OCI-LY1 (cell line): ENCODE data around the gene KCTD8.

ENCODE experiments used
- H2AFZ ChIP-seq: fragments of 200-600 bp; sonication (generic), shearing (Covaris generic); 2 replicates; pipeline ENCODE4 v1.6.0; 2014; ENCODE audit warnings: antibody characterized with exemption, mild to moderate bottlenecking, low read length
- H3F3A ChIP-seq: fragments of 200-600 bp; sonication (generic), shearing (Covaris generic); 2 replicates; pipeline ENCODE4 v1.6.0; 2014; ENCODE audit warnings: mild to moderate bottlenecking, antibody characterized with exemption, low read length, moderate library complexity; ENCODE audit not compliant: insufficient read depth
- H3K27ac ChIP-seq: fragments of 200-600 bp; sonication (generic); 2 replicates; pipeline ENCODE4 v1.5.1; 2014; ENCODE audit warnings: low read length, mixed run types, mild to moderate bottlenecking, low read depth; ENCODE audit not compliant: poor library complexity, severe bottlenecking
- H3K27me3 ChIP-seq: fragments of 200-600 bp; sonication (generic); 2 replicates; pipeline ENCODE4 v1.6.0; 2014; ENCODE audit warnings: antibody characterized with exemption, mild to moderate bottlenecking, low read length, moderate library complexity; ENCODE audit not compliant: insufficient read depth
- H3K36me3 ChIP-seq: fragments of 200-600 bp; sonication (generic); 2 replicates; pipeline ENCODE4 v1.6.1; 2014; ENCODE audit warnings: mild to moderate bottlenecking, antibody characterized with exemption, low read length, moderate library complexity, mixed read lengths; ENCODE audit not compliant: insufficient read depth
- H3K4me1 ChIP-seq: fragments of 200-600 bp; sonication (generic); 2 replicates; pipeline ENCODE4 v1.5.1; 2014; ENCODE audit warnings: mild to moderate bottlenecking, low read length, moderate library complexity; ENCODE audit not compliant: insufficient read depth, severe bottlenecking
- H3K4me2 ChIP-seq: fragments of 200-600 bp; sonication (generic), shearing (Covaris generic); 2 replicates; pipeline ENCODE4 v1.6.1; 2014; ENCODE audit warnings: low read length
- H3K4me3 ChIP-seq: fragments of 200-600 bp; sonication (generic); 2 replicates; pipeline ENCODE4 v1.5.1; 2014; ENCODE audit warnings: low read length, low read depth, mild to moderate bottlenecking, mixed read lengths; ENCODE audit not compliant: poor library complexity, severe bottlenecking
- H3K79me2 ChIP-seq: fragments of 200-600 bp; shearing (Covaris generic); 2 replicates; pipeline ENCODE4 v1.6.1; 2016; ENCODE audit warnings: mixed run types, low read length, mixed read lengths; ENCODE audit not compliant: insufficient read depth
- H3K9ac ChIP-seq: fragments of 200-600 bp; sonication (generic), shearing (Covaris generic); 2 replicates; pipeline ENCODE4 v1.6.1; 2014; ENCODE audit warnings: mild to moderate bottlenecking, low read length, mixed read lengths
- H3K9me2 ChIP-seq: fragments of 200-600 bp; sonication (generic), shearing (Covaris generic); 2 replicates; pipeline ENCODE4 v1.6.1; 2014; ENCODE audit warnings: low read depth, mild to moderate bottlenecking, low read length, mixed read lengths
- H3K9me3 ChIP-seq: fragments of 200-600 bp; shearing (Covaris generic); 2 replicates; pipeline ENCODE4 v1.6.1; 2014; ENCODE audit warnings: low read length, mixed read lengths
- H4K20me1 ChIP-seq: fragments of 200-600 bp; sonication (generic), shearing (Covaris generic); 2 replicates; pipeline ENCODE4 v1.6.0; 2016; ENCODE audit warnings: mild to moderate bottlenecking, low read length; ENCODE audit not compliant: insufficient read depth
- EZH2 ChIP-seq: fragments of 200-600 bp; sonication (generic), shearing (Covaris generic); IDR thresholded peaks from 2 replicates; pipeline ENCODE4 v1.8.0; 2017; ENCODE audit warnings: borderline replicate concordance, mixed run types, mild to moderate bottlenecking, antibody characterized with exemption, low read length, moderate library complexity, mixed read lengths
- TF ChIP-seq, protein P1 (sequence below): fragments of 200-600 bp; sonication (generic), shearing (Covaris generic); IDR thresholded peaks from 2 replicates; pipeline ENCODE4 v1.5.1; 2017; ENCODE audit warnings: mild to moderate bottlenecking, antibody characterized with exemption, low read length, moderate library complexity, mixed read lengths

The KCTD8 gene

GRCh38 chr4:44231006-44231405, 217.6 kb downstream of the KCTD8 start:
- Histone ChIP-seq H3F3A (no peaks in the 10 kb centered on the region), H3K27me3 (no peaks in the 10 kb centered on the region), H4K20me1 (no peaks in the 10 kb centered on the region), H3K4me1 (no peaks in the 10 kb centered on the region), H3K36me3 (no peaks in the 10 kb centered on the region), H3K4me2 (no peak overlapping the region), H3K9me2 (no peaks in the 10 kb centered on the region), H2AFZ (no peak overlapping the region), H3K9me3 (no peaks in the 10 kb centered on the region), H3K79me2 (no peaks in the 10 kb centered on the region), H3K27ac (no peak overlapping the region), H3K9ac (no peak overlapping the region), H3K4me3 (no peak overlapping the region)
- TF ChIP-seq, protein P1, sequence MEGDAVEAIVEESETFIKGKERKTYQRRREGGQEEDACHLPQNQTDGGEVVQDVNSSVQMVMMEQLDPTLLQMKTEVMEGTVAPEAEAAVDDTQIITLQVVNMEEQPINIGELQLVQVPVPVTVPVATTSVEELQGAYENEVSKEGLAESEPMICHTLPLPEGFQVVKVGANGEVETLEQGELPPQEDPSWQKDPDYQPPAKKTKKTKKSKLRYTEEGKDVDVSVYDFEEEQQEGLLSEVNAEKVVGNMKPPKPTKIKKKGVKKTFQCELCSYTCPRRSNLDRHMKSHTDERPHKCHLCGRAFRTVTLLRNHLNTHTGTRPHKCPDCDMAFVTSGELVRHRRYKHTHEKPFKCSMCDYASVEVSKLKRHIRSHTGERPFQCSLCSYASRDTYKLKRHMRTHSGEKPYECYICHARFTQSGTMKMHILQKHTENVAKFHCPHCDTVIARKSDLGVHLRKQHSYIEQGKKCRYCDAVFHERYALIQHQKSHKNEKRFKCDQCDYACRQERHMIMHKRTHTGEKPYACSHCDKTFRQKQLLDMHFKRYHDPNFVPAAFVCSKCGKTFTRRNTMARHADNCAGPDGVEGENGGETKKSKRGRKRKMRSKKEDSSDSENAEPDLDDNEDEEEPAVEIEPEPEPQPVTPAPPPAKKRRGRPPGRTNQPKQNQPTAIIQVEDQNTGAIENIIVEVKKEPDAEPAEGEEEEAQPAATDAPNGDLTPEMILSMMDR = no peak
- TF ChIP-seq EZH2 = no peak

- H3K9me2 ChIP-seq = no peaks in the 10 kb centered on the region
- H3K27me3 ChIP-seq = no peaks in the 10 kb centered on the region
- H3K4me3 ChIP-seq = no peak overlapping the region
- H3K9ac ChIP-seq = no peak overlapping the region
- TF ChIP-seq EZH2 = no peak
- H3K79me2 ChIP-seq = no peaks in the 10 kb centered on the region
- H3K4me2 ChIP-seq = no peak overlapping the region
- H3K36me3 ChIP-seq = no peaks in the 10 kb centered on the region
- no peaks in the 10 kb centered on the region for H3K4me1 ChIP-seq
- H2AFZ ChIP-seq = no peak overlapping the region
- H3K27ac ChIP-seq = no peak overlapping the region
- H4K20me1 ChIP-seq = no peaks in the 10 kb centered on the region
- H3F3A ChIP-seq = no peaks in the 10 kb centered on the region
- no peaks in the 10 kb centered on the region for H3K9me3 ChIP-seq
These were observed 220.3 kb downstream of the KCTD8 start for GRCh38 chr4:44228326-44228725.

DNA sequence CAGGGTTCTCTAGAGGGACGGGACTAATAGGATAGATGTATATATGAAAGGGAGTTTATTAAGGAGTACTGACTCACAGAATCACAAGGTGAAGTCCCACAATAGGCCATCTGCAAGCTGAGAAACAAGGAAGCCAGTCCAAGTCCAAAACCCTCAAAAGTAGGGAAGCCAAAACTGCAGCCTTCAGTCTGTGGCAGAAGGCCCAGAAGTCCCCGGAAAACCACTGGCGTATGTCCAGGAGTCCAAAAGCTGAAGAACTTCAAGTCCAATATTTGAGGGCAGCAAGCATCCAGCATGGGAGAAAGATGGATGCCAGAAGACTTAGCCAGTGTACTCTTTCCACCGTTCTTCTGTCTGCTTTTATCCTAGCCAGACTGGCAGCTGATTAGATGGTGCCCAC, 227.2 kb downstream of the KCTD8 start:
- no peaks in the 10 kb centered on the region for H4K20me1 ChIP-seq
- no peaks in the 10 kb centered on the region for H3K79me2 ChIP-seq
- H3K27ac ChIP-seq = no peak overlapping the region
- no peaks in the 10 kb centered on the region for H3K4me1 ChIP-seq
- H3K9me2 ChIP-seq = no peaks in the 10 kb centered on the region
- H3K4me2 ChIP-seq = no peak overlapping the region
- no peak overlapping the region for H2AFZ ChIP-seq
- H3K4me3 ChIP-seq = no peak overlapping the region
- H3K36me3 ChIP-seq = no peaks in the 10 kb centered on the region
- TF ChIP-seq, protein P1 = no peak
- no peak for TF ChIP-seq EZH2
- H3K27me3 ChIP-seq = no peaks in the 10 kb centered on the region
- no peaks in the 10 kb centered on the region for H3F3A ChIP-seq
- no peaks in the 10 kb centered on the region for H3K9me3 ChIP-seq
- H3K9ac ChIP-seq = no peak overlapping the region

GRCh38 chr4:44210750-44211149, 237.9 kb downstream of the KCTD8 start:
- no peaks in the 10 kb centered on the region for H4K20me1 ChIP-seq
- H3K79me2 ChIP-seq = no peaks in the 10 kb centered on the region
- no peaks in the 10 kb centered on the region for H3F3A ChIP-seq
- no peaks in the 10 kb centered on the region for H3K4me1 ChIP-seq
- H3K9me2 ChIP-seq = no peaks in the 10 kb centered on the region
- no peaks in the 10 kb centered on the region for H3K27me3 ChIP-seq
- no peaks in the 10 kb centered on the region for H3K36me3 ChIP-seq
- H3K4me2 ChIP-seq = no peak overlapping the region
- H3K9me3 ChIP-seq = no peaks in the 10 kb centered on the region
- H3K9ac ChIP-seq = no peak overlapping the region
- no peak overlapping the region for H3K4me3 ChIP-seq
- no peak for TF ChIP-seq EZH2
- TF ChIP-seq, protein P1 = no peak
- H2AFZ ChIP-seq = no peak overlapping the region
- H3K27ac ChIP-seq = no peak overlapping the region
